A204.1 (cell line): ENCODE measurements around the gene MAL.
"Not testable (repeated sequence)": the region's sequence is repeated elsewhere in the genome, so short reads cannot be mapped to it uniquely, and the experiment has no call there.

ENCODE experiments used
- FAIRE-seq: peaks from 2 replicates; lab custom pipeline; 2012; peaks lifted over from hg19 to GRCh38; lab: Jason Lieb, UNC

Gene MAL

GRCh38 chr2:95034221-95034620 is 8.7 kb downstream of the MAL start:
- no peak for FAIRE-seq

GRCh38 chr2:95034818-95035217 is 9.3 kb downstream of the MAL start:
- no peak for FAIRE-seq

GRCh38 chr2:95036596-95037383 is 11.3 kb downstream of the MAL start:
- no peak for FAIRE-seq

- no peak for FAIRE-seq
Observed at GRCh38 chr2:95037384-95037839, 11.9 kb downstream of the MAL start.

- not testable (repeated sequence) for FAIRE-seq
Observed at GRCh38 chr2:95037841-95038585, 12.5 kb downstream of the MAL start.

- FAIRE-seq = no peak
Observed at GRCh38 chr2:95038635-95039298, 13.3 kb downstream of the MAL start.

GRCh38 chr2:95039363-95039762 is 13.9 kb downstream of the MAL start:
- FAIRE-seq = no peak

- FAIRE-seq = no peak
Observed at GRCh38 chr2:95039978-95040377, 14.5 kb downstream of the MAL start.

- no peak for FAIRE-seq
Observed at GRCh38 chr2:95040426-95040825, 14.9 kb downstream of the MAL start.

GRCh38 chr2:95041060-95041823 is 15.7 kb downstream of the MAL start:
- no peak for FAIRE-seq

- FAIRE-seq = no peak
Observed at GRCh38 chr2:95041824-95042442, 16.4 kb downstream of the MAL start.

GRCh38 chr2:95042472-95043271 is 17.2 kb downstream of the MAL start:
- no peak for FAIRE-seq

- FAIRE-seq = no peak
Observed at GRCh38 chr2:95043300-95044093, 18.0 kb downstream of the MAL start.

GRCh38 chr2:95044601-95045000 is 19.1 kb downstream of the MAL start:
- no peak for FAIRE-seq

- no peak for FAIRE-seq
Observed at GRCh38 chr2:95046371-95047112, 21.0 kb downstream of the MAL start.

- no peak for FAIRE-seq
Observed at GRCh38 chr2:95047629-95048510, 22.4 kb downstream of the MAL start.

- no peak for FAIRE-seq
Observed at GRCh38 chr2:95048825-95049682, 23.5 kb downstream of the MAL start.

- no peak for FAIRE-seq
Observed at GRCh38 chr2:95049683-95049955, 24.1 kb downstream of the MAL start.
